DMS 273 (cell line): ENCODE data around the gene CIROP.
A peak's percentile ranks its signal among the peaks of the same experiment; 100 is the strongest.

ENCODE experiments used
- DNase-seq: peaks from one replicate; lab custom pipeline; 2025; ENCODE audit not compliant: unreplicated experiment; lab: John Stamatoyannopoulos, UW

Gene CIROP, protein sequence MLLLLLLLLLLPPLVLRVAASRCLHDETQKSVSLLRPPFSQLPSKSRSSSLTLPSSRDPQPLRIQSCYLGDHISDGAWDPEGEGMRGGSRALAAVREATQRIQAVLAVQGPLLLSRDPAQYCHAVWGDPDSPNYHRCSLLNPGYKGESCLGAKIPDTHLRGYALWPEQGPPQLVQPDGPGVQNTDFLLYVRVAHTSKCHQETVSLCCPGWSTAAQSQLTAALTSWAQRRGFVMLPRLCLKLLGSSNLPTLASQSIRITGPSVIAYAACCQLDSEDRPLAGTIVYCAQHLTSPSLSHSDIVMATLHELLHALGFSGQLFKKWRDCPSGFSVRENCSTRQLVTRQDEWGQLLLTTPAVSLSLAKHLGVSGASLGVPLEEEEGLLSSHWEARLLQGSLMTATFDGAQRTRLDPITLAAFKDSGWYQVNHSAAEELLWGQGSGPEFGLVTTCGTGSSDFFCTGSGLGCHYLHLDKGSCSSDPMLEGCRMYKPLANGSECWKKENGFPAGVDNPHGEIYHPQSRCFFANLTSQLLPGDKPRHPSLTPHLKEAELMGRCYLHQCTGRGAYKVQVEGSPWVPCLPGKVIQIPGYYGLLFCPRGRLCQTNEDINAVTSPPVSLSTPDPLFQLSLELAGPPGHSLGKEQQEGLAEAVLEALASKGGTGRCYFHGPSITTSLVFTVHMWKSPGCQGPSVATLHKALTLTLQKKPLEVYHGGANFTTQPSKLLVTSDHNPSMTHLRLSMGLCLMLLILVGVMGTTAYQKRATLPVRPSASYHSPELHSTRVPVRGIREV

DNA sequence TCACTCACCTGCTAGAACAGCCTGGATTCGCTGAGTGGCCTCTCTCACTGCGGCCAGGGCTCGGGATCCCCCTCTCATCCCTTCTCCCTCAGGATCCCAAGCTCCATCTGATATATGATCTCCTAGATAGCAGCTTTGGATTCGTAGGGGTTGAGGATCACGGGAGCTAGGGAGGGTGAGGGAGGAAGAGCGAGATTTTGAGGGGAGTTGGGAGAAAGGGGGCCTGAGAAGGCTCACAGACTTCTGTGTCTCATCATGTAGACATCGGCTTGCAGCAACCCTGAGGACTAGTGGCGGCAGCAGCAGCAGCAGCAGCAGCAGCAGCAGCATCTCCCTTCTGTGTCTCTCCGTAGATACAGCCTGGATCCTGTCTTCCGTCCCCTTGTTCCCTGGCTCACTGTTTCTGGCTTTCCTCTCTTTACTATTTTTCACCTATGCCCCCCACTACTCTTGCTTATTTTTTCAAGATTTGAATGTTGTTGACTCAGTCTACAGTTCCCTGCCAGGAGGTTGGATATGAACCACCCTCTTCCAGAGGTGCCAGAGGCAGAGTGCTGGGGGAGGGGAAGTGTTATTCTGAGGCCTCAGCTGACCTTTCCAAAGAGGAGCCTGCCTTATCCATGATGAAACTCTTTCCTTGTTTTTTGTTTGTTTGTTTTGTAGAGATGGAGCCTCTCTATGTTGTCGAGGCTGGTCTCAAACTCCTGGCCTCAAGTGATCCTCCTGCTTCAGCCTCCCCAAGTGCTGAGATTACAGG is at the start of gene CIROP:
Gene CIROP (minus strand): TSS at position 399 of the 757 bp plus-strand sequence. CDS start 69 bp downstream, at position 330.
- no peak for DNase-seq

DNA sequence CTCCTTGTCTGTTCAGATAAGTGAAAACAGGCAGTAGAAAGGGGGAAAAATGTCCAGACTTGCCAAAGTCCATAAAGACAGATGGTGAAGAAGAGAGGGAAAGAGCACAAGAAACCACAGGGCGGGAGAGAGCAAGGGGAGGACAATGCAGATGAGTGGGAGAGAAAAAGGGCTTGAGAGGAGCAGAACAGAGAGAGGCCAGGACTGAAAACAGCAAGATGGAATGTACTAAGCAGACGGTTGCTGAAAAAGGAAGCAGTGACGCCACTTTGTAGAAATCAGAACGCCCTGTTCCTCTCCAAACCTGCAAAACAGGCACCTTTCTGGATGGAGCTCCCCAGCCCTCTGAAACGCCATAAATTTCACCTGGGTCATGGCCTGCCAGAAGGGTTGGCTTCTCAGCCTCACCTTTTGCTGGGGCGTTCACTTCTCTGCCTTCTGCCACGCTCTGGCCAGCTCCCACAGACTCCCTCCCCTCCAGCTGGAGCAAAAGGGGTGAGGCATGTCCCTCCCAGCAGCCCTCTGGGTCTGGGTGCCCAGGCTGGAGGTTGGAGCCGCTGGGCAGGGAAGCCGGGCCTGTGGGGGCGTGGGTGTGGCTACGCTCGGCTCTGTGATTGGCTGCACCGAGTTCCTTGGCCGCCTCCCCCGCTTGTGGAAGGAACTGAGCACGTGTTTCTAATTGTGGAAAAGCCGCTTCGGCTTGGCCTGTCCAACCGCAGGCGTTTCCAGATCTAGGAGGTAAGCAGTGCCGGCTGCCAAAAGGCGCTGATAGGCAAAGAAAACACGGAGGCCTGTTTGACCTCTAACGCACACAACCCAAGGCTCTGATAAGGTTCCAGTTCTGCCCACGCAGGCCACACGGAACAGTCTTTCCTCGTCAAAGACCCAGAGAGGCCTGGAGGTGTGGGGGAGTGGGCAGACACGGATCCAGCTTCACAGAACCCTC is 49.3 kb upstream of the CIROP start:
- DNase-seq = peak; percentile 98

DNA sequence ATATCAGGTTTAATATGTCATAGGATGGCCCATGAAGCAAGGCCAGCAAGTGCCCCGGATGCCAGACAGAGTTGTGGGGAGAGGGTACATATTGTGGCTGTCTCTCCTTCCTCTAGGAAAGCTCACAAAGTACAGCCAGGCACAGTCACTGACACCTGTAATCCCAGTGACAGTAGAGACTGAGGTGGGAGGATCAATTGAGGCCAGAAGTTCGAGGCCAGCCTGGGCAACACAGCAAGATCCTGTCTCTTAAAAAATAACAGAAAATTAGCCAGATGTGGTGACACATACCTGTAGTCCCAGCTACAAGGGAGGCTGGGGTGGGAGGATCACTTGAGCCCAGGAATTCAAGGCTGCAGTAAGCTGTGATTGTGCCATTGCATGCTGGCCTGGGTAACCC is 46.6 kb upstream of the CIROP start:
- DNase-seq = no peak

DNA sequence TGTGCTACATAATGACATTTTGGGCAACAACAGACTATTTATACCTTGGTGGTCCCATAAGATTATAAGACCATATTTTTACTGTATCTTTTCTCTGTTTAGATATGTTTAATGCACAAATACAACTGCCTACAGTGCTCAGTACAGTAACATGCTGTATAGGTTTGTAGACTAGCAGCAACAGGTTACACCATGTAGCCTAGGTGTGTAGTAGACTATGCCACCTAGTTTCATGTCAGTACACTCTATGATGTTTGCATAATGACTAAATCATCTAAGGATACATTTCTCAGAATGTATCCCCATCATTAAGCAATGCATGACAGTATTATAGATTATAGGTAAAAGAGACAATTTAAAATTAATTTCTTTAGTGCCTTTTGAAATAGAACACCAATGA is 45.0 kb upstream of the CIROP start:
- no peak for DNase-seq

DNA sequence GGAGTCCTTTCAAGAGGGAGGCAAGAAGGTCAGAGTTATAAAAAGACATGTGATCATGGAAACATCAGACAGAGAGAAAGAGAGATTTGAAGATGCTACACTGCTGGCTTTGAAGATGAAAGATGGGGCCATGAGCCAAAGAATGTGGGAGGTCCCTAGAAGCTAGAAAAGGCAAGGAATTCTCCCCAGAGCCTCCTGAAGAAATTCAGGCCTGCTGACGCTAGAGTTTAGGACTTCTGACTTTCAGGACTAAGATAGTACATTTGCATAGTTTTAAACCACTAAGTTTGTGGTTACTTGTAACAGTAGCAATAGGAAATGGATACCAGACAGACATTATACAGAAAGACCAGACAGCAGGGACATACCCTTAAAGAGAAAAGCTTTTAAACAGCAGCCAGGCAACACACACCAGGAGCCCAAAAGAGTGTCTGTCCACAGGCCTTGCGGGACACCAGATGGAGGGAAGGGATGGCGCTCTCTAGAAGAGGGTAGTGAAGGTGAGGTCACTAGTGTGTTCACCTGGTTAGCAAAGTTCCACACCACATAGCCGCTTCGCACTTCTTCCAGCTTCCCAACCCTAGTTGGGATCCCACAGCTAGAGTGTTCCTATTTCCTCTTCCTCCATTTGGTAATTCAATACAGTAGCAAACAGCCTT is 43.9 kb upstream of the CIROP start:
- no peak for DNase-seq

DNA sequence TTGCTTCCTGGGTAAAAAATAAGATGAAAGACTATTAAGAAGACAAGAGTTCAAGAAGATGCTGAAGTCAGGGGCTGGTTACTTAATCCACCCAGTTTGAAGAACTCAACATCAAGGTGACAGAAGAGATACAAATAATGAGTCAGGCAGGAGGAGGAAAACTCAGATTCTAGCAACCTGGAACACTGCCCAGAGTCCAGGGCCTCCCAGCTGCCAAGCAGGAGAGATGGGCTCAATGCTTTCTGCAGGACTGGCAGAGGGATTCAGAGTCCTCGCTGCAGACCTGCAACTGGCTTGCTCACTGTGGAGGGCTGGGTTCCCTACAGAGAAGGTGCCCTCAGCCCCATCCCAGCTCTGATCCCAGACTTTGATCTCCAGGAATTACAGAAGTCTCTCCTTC is 42.9 kb upstream of the CIROP start:
- DNase-seq = peak; percentile 90

DNA sequence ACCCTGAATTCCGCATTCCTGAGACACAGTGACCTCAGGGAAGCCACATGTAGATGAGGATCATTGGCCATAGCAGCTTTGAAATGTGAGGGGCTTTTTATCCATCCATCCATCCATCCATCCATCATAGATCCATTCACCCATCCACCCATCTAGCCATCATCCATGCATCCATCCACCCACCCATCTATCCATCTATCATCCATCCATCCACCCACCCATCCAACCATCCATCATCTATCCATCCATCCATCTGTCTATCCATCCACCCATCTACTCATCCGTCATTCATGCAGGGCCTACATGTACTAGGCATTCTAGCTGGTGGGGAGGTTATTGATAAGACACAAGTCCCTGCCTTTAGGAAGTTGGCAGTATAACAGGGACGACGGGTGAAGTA is 42.2 kb upstream of the CIROP start:
- DNase-seq = no peak

DNA sequence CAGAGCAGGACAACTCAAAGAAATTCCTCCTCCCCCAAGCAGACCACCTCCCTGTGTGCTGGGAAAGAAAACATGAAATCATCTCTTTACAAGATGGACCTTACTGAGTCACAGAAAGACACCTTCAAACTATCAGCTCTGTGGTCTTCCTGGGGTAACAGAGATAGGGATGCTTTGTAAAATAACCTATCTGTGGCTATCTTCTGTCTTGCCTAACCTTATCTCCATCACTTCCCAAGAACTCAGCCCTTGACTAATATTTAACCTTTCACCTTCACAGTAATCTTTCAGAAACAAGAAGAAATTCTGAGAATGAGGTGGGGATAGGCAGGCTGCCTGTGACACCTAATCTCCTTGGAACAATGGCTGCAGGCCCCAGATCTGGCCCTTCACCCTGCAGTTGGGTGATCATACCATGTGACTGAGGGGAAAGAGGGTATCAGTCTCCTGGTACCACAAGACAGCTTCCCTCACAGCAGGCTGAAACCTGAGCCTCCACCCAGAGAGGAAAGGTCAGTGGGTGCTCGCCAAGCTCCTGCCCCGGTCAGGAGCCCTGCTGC is 41.6 kb upstream of the CIROP start:
- DNase-seq = no peak

DNA sequence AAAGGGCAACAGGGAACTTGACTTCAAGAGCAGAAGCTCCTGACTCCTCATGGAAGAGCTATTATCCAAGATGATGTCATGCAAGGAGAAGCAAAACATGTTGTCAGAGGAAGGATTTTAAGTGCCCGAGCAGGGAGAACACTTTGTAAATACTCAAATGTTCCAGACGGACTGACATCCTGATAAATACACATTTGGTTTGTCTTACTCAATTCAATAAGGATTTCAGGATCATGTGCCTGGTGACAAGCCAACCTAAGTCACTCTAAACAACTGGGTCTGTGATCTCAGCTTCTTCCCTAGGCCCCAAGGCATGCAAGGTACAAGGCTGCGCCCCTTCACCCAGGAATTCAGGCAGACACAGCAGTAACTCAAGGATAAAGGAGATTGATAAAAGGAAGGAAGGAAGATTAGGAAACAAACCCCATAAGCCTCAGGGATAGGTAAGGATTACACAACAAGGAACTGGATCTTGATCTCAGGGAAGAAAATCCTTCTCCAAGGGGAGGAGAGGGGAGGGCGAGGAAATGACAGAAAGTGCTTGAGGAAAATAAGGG is 41.1 kb upstream of the CIROP start:
- no peak for DNase-seq

DNA sequence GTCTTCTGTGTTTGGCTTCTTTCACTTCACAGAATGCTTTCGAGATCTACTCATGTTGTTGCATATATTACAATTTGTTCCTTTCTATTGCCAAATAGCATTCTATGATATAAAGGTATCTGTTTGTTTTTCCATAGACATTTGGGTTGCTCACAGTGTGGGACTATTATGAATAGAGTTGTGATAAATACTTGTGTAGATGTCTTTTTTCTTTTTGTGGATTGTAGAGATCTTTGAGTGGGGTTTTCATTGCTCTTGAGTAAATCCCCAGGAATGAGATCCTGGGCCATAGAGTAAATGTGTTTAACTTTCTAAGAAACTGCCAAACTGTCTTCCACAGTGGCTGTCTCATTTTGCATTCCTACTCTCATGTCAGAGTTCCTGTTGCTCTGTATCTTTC is 39.1 kb upstream of the CIROP start:
- no peak for DNase-seq

DNA sequence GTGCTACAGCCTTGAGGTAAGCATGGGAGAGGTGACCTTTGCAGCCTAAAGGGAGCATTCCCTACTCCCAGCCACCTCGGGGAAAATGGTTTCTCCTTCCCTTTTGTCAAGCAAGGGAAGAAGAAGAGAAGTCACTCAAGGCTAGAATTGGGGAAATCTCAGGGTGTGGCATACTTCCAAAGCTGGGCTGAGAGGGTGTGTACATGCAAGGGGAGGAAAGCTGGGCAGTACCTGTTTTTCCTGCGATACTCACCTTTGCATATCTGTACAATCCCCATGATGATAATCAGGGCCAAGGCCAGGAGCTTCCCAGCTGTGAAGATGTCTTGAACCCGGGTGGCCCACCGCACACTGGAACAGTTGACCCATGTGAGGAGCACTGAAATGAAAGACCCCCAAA is 38.0 kb upstream of the CIROP start:
- DNase-seq = no peak

DNA sequence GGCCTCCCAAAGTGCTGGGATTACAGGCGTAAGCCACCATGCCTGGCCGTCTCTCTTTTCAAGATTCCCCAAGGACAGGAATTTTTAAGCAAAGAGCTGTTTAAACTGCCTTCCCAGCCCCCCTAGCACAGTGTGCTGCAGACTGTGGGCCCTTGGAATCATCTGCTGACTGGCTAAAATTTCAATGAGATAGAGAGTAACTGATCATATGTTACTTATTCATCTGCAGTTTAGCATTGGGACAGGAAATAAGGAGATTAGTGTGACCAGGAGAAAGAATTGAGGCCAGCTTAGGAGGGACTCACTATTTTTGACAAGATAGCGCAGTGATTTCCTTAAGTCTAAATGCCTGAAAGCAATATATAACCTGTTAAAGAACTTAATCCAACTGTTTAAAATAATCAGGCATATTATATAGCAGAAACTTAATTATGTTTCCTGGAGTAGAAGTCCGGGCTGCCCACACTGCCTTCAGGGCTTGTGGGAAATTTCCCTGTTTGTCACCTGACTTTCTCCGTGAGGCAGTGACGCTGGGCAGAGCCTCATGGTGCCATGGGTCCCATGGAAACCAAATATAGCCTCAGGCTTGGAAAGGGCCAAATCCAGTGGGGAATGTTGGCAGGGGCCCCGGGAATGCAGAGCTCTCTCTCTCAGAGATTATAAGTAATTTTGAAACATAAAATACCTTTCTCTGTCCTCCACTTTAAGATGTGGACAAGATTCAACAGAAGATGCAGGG is 37.1 kb upstream of the CIROP start:
- no peak for DNase-seq

DNA sequence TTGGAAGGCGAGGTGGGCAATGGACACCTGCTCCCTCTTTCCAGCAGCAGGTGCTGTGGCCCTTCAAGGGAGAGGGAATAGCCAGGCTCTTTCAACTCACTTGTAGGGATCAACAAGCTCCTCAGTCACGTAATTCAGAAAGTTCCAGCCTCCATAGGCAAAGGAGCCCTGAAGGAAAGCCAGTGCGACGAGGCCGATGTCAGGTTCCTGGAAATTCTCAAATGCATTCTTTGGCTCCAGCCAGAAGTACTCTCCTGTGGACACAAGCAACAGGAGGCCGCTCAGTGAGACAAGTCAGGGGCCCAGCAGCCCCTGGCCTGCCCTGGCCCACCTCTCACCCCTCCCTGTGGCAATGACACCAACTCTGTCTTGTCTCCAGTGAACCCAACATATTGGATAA is 35.6 kb upstream of the CIROP start:
- no peak for DNase-seq

DNA sequence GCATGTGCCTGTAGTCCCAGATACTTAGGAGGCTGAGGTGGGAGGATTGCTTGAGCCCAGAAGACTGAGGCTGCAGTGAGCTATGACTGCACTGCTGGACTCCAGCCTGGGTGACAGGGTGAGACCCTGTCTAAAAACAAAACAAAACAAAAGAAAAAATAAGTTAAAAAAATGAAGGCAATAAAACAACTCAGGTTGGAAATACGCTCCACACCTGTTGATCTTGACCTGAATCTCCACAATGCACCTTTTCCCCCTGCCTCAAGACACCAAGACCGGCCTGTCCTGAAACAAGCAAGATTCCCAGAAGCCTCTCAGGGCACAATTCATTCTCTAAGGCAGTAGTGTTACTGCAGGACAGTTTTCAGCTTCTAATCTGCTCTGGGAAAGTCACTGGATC is 35.1 kb upstream of the CIROP start:
- DNase-seq = no peak

DNA sequence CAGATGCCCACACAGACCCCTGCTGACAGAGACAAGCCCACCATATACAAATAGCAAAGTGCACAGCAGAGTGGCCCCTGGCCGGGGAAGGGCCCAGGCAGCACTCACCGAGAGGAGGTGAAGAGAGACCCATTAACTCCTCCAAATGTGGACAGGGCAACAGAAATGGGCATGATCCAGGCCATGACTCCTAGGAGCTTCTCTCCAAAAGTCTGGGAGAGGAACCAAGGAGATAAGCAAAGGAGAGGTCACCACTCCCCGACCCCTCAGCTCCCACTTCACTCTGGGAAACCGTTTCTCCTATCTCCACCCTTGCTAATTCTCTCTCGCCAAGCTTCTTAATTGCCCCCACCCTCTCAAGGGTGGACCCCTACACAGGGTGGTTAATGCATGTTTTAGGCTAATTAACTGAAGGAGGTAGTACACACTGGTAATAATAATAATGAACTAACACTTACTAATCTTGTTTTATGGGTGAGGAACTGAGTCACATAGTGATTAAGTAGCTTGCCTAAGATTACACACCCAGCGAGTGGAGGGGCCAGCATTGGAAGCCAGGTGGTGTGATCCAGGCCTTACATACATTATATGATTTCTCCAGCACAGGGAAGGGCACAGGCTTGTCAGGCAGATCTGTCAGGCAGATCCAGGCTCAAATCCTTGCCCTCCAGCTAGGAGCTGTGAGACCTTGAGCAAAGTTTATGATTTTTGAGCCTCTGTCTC is 33.2 kb upstream of the CIROP start:
- DNase-seq = no peak

DNA sequence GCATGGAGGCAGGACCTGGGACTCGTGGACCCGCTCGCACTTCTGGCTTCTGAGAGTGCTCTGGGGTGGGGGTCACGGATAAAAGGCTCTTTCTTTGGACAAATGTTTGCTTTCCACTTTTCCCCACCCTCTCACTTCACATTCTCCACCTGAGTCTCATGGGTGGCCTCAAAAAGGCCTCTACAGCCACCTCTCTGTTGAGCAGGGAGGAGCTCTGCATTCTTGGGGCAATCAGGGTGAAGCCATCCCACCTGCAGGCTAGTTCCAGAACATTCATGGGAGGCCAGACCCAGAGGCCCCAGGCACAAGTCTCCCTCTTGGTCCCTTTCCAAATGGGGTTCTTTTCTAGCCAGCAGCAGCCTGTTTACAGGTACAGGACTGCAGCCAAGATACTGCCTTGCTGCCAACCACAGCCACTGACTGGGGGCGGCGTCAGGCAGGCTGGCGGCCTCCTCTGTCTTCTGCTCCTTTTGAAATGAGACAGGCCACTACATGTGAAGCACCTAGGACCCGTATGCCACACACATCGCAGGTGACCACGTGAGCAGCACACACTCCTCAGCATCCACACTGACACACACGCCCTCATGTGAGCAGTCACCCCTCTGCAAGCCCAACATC is 32.5 kb upstream of the CIROP start:
- peak; percentile 24 for DNase-seq

DNA sequence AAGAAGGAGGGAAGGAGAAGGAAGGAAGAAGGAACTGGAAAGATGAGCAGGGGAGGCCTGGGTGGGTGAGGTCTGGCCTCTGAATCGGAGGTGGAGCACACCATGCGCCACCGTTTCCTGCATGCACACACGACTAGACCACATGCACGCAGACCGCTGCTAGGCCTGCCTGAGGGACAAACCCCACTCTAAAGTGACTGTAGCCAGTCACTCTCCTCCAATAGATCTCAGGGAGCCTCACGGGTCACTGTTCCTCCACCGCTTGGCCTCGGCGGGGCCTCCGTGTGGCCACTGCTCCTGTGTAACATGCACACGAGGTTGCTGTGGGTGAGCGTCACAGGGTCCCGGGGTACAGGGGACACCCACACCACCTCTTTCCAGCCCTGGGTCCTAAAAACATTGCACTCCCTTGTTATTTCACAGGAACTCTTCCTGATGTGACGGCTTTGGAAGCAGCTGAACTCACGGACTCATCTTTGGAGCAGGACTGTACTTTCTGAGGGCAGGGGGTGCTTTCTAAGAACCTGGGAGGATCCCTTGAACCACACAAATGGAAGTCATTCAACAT is 31.9 kb upstream of the CIROP start:
- no peak for DNase-seq
